OCI-LY1 (cell line): ENCODE measurements around the gene DPF1.
A peak's percentile ranks its signal among the peaks of the same experiment; 100 is the strongest.

Source experiments
- H2AFZ ChIP-seq: fragments of 200-600 bp; sonication (generic), shearing (Covaris generic); 2 replicates; pipeline ENCODE4 v1.6.0; 2014; ENCODE audit warnings: antibody characterized with exemption, mild to moderate bottlenecking, low read length
- H3F3A ChIP-seq: fragments of 200-600 bp; sonication (generic), shearing (Covaris generic); 2 replicates; pipeline ENCODE4 v1.6.0; 2014; ENCODE audit warnings: mild to moderate bottlenecking, antibody characterized with exemption, low read length, moderate library complexity; ENCODE audit not compliant: insufficient read depth
- H3K27ac ChIP-seq: fragments of 200-600 bp; sonication (generic); 2 replicates; pipeline ENCODE4 v1.5.1; 2014; ENCODE audit warnings: low read length, mixed run types, mild to moderate bottlenecking, low read depth; ENCODE audit not compliant: poor library complexity, severe bottlenecking
- H3K27me3 ChIP-seq: fragments of 200-600 bp; sonication (generic); 2 replicates; pipeline ENCODE4 v1.6.0; 2014; ENCODE audit warnings: antibody characterized with exemption, mild to moderate bottlenecking, low read length, moderate library complexity; ENCODE audit not compliant: insufficient read depth
- H3K36me3 ChIP-seq: fragments of 200-600 bp; sonication (generic); 2 replicates; pipeline ENCODE4 v1.6.1; 2014; ENCODE audit warnings: mild to moderate bottlenecking, antibody characterized with exemption, low read length, moderate library complexity, mixed read lengths; ENCODE audit not compliant: insufficient read depth
- H3K4me1 ChIP-seq: fragments of 200-600 bp; sonication (generic); 2 replicates; pipeline ENCODE4 v1.5.1; 2014; ENCODE audit warnings: mild to moderate bottlenecking, low read length, moderate library complexity; ENCODE audit not compliant: insufficient read depth, severe bottlenecking
- H3K4me2 ChIP-seq: fragments of 200-600 bp; sonication (generic), shearing (Covaris generic); 2 replicates; pipeline ENCODE4 v1.6.1; 2014; ENCODE audit warnings: low read length
- H3K4me3 ChIP-seq: fragments of 200-600 bp; sonication (generic); 2 replicates; pipeline ENCODE4 v1.5.1; 2014; ENCODE audit warnings: low read length, low read depth, mild to moderate bottlenecking, mixed read lengths; ENCODE audit not compliant: poor library complexity, severe bottlenecking
- H3K79me2 ChIP-seq: fragments of 200-600 bp; shearing (Covaris generic); 2 replicates; pipeline ENCODE4 v1.6.1; 2016; ENCODE audit warnings: mixed run types, low read length, mixed read lengths; ENCODE audit not compliant: insufficient read depth
- H3K9ac ChIP-seq: fragments of 200-600 bp; sonication (generic), shearing (Covaris generic); 2 replicates; pipeline ENCODE4 v1.6.1; 2014; ENCODE audit warnings: mild to moderate bottlenecking, low read length, mixed read lengths
- H3K9me2 ChIP-seq: fragments of 200-600 bp; sonication (generic), shearing (Covaris generic); 2 replicates; pipeline ENCODE4 v1.6.1; 2014; ENCODE audit warnings: low read depth, mild to moderate bottlenecking, low read length, mixed read lengths
- H3K9me3 ChIP-seq: fragments of 200-600 bp; shearing (Covaris generic); 2 replicates; pipeline ENCODE4 v1.6.1; 2014; ENCODE audit warnings: low read length, mixed read lengths
- H4K20me1 ChIP-seq: fragments of 200-600 bp; sonication (generic), shearing (Covaris generic); 2 replicates; pipeline ENCODE4 v1.6.0; 2016; ENCODE audit warnings: mild to moderate bottlenecking, low read length; ENCODE audit not compliant: insufficient read depth
- EZH2 ChIP-seq: fragments of 200-600 bp; sonication (generic), shearing (Covaris generic); IDR thresholded peaks from 2 replicates; pipeline ENCODE4 v1.8.0; 2017; ENCODE audit warnings: borderline replicate concordance, mixed run types, mild to moderate bottlenecking, antibody characterized with exemption, low read length, moderate library complexity, mixed read lengths
- TF ChIP-seq, protein P1 (sequence below): fragments of 200-600 bp; sonication (generic), shearing (Covaris generic); IDR thresholded peaks from 2 replicates; pipeline ENCODE4 v1.5.1; 2017; ENCODE audit warnings: mild to moderate bottlenecking, antibody characterized with exemption, low read length, moderate library complexity, mixed read lengths

The DPF1 gene

DNA sequence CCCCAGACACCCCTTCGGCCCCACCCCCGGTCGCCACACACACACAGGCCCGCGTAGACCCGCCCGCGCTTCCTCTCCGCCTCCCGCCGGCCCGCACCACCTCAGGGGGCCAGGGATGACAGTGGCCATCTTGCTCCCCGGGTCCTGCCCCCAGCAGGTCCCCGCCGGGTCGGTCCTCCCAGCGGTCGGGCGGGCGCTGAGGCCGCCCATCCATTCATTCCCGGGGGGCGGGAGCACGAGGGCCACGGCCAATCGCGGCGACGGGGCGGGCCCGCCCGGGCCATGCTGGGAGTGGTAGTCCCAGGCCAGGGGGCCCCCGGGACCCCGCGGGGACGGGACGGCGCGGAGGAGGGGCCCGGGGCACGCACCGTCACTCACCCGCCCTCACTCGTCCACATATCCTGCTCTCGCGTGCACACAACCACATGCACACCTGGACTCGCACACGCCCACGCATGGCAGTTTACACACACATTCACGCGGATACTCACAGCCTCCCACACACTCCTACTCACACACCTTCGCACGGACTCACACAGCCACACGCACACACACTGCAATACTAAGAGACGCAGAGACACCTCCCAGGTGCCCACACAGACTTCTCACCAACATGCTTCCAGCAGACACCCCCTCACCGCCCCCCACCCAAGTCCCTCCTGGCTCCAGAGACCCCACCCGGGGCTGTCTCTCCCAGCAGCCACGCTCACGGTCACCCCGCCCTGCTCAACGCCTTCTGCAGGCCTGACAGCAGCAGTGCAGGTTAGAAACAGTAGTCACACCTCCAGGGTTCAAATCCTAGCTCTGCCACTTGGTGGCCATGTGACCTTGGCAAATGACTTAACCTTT lies at the start of gene DPF1:
Gene DPF1, minus strand, starts transcription at position 209 of the 849 bp plus-strand sequence. Its CDS starts 80 bp downstream, at position 129.
- Histone ChIP-seq H3K27ac (no peak within 1 kb of the TSS), H3K4me1 (peaks cover 16% of the 10 kb centered on the region), H3K79me2 (no peaks in the 10 kb centered on the region), H3K9me3 (no peaks in the 10 kb centered on the region), H3K9ac (peak within 1 kb of the TSS; percentile 52), H3K27me3 (no peaks in the 10 kb centered on the region), H2AFZ (no peak within 1 kb of the TSS), H3F3A (no peaks in the 10 kb centered on the region), H3K36me3 (no peaks in the 10 kb centered on the region), H3K9me2 (no peaks in the 10 kb centered on the region), H3K4me3 (peak within 1 kb of the TSS; percentile 66), H3K4me2 (peak within 1 kb of the TSS; percentile 76), H4K20me1 (no peaks in the 10 kb centered on the region)
- TF ChIP-seq, protein P1, sequence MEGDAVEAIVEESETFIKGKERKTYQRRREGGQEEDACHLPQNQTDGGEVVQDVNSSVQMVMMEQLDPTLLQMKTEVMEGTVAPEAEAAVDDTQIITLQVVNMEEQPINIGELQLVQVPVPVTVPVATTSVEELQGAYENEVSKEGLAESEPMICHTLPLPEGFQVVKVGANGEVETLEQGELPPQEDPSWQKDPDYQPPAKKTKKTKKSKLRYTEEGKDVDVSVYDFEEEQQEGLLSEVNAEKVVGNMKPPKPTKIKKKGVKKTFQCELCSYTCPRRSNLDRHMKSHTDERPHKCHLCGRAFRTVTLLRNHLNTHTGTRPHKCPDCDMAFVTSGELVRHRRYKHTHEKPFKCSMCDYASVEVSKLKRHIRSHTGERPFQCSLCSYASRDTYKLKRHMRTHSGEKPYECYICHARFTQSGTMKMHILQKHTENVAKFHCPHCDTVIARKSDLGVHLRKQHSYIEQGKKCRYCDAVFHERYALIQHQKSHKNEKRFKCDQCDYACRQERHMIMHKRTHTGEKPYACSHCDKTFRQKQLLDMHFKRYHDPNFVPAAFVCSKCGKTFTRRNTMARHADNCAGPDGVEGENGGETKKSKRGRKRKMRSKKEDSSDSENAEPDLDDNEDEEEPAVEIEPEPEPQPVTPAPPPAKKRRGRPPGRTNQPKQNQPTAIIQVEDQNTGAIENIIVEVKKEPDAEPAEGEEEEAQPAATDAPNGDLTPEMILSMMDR: peak; percentile 53
- no peak for TF ChIP-seq EZH2

DNA sequence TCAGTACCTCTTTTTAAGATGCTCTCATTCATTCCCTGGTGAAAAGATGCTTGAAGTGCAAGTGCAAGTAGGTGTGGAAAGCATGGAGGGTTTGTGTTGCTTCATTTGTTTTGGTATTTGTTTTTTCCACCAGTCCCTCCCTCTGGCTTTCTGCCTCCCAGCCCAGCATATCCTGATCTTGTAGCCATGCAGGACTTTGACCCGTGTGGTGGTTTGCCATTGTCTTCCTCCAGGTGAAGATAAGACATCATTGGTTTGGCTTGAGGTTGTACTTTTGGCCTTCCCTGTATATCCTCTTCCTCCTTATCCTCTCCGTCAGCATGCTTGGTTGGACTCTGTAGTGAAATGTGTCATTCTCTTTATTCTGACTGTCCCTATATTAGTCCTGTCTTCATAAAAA lies 49.5 kb upstream of the DPF1 start:
- Histone ChIP-seq H3K36me3 (peaks cover 3% of the 10 kb centered on the region; the same call in 1 of the 2 replicates), H3K9me3 (no peaks in the 10 kb centered on the region), H3K79me2 (peaks cover 49% of the 10 kb centered on the region), H3K4me2 (no peak overlapping the region), H3K27me3 (no peaks in the 10 kb centered on the region), H3K9ac (no peak overlapping the region), H3K9me2 (no peaks in the 10 kb centered on the region), H4K20me1 (no peaks in the 10 kb centered on the region), H3K4me3 (no peak overlapping the region), H3K27ac (no peak overlapping the region), H2AFZ (no peak overlapping the region), H3F3A (no peaks in the 10 kb centered on the region), H3K4me1 (peaks cover 31% of the 10 kb centered on the region)
- TF ChIP-seq, protein P1: no peak
- no peak for TF ChIP-seq EZH2

DNA sequence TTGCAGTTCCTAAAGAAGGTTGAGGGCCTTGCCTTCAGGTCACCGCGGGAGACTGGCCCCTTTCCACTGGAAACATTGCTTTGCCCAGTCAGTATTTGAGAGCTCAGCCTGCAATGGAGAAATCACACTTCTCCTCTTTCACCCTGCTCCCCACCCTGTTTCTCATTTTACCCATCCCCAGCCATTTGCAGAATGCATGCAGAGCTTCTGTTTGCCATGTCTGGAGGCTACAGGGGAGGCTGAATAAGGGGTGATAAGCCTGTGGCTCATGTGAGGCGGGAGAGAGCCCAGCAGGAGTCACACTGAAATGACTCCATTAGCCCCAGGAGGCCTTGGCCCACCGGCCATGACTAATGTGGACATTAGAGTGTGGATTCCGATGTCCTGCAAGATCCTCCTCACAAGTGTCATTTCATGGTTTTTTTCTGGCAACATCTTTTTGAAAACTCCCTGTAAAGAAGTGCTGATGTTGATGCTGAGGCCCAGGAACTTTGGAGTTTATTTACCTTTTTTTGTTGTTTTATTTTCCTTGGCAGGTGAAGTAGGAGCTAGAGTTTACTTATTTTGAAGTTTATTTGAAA lies 46.7 kb upstream of the DPF1 start:
- Histone ChIP-seq H3K4me2 (no peak overlapping the region; the same call in 1 of the 2 replicates), H3K4me3 (no peak overlapping the region), H3K79me2 (peaks cover 41% of the 10 kb centered on the region), H3K27ac (peak overlapping the region; percentile 61), H3K9ac (no peak overlapping the region; the same call in 1 of the 2 replicates), H2AFZ (no peak overlapping the region), H3K9me3 (no peaks in the 10 kb centered on the region), H3K36me3 (peaks cover 3% of the 10 kb centered on the region; the same call in 1 of the 2 replicates), H3K4me1 (peaks cover 60% of the 10 kb centered on the region), H3K27me3 (no peaks in the 10 kb centered on the region), H3K9me2 (no peaks in the 10 kb centered on the region), H3F3A (no peaks in the 10 kb centered on the region), H4K20me1 (no peaks in the 10 kb centered on the region)
- no peak for TF ChIP-seq EZH2
- TF ChIP-seq, protein P1: no peak
